CD14-positive monocyte (primary cell): ENCODE measurements around the gene LYRM4. TPM values are rescaled to one million over a fixed set of nuclear protein-coding genes. Genes with fewer than 3 reads are reported as not detected.

Experiments used
- DNase-seq, 3 donors: peaks; one replicate each; pipeline ENCODE4 v3.0.0-alpha.2; 2011 to 2022
- H2AFZ ChIP-seq: 2 replicates; pipeline ENCODE4 v1.6.0; 2012; ENCODE audit warnings: mild to moderate bottlenecking, low read depth, low read length, inconsistent platforms; ENCODE audit not compliant: insufficient read depth, poor library complexity, severe bottlenecking
- H3K27ac ChIP-seq, 2 donors: 1 replicate in 1 of 2; 2 replicates in 1 of 2; pipeline ENCODE4 v1.5.1; 2012 to 2013; ENCODE audit warnings: low read length in 2 of 2, control low read depth in 1 of 2, inconsistent platforms in 1 of 2, low read depth in 1 of 2, mild to moderate bottlenecking in 1 of 2
- H3K27me3 ChIP-seq, 2 donors: one replicate each; pipeline versions ENCODE4 v1.6.0 to v1.6.1; 2011 to 2013; ENCODE audit warnings: low read length in 2 of 2; ENCODE audit not compliant: control insufficient read depth in 2 of 2, insufficient read depth in 2 of 2
- H3K36me3 ChIP-seq, 2 donors: replicated peaks in 1 of 2; 1 replicate in 1 of 2; 2 replicates in 1 of 2; pipeline versions ENCODE4 v1.5.1 to v1.6.1; 2012 to 2013; ENCODE audit warnings: low read length in 2 of 2, control low read depth in 1 of 2, inconsistent platforms in 1 of 2, mild to moderate bottlenecking in 1 of 2; ENCODE audit not compliant: insufficient read depth in 2 of 2, control insufficient read depth in 1 of 2
- H3K4me1 ChIP-seq, 2 donors: 1 replicate in 1 of 2; 2 replicates in 1 of 2; pipeline versions ENCODE4 v1.5.1 to v1.6.1; 2012 to 2013; ENCODE audit warnings: low read length in 2 of 2, control low read depth in 1 of 2, inconsistent platforms in 1 of 2, mild to moderate bottlenecking in 1 of 2, moderate library complexity in 1 of 2; ENCODE audit not compliant: insufficient read depth in 2 of 2, control insufficient read depth in 1 of 2
- H3K4me2 ChIP-seq: replicated peaks from 2 replicates; pipeline ENCODE3; 2012; ENCODE audit warnings: low read length, moderate library complexity, mild to moderate bottlenecking; ENCODE audit not compliant: poor library complexity, severe bottlenecking; ENCODE audit errors: extremely low read depth
- H3K4me3 ChIP-seq, 3 experiments: fragments of 200-600 bp in 1 of 3; sonication (generic) in 1 of 3; replicated peaks in 1 of 3; 1 replicate in 2 of 3; 2 replicates in 1 of 3; pipeline ENCODE4 v1.5.1; 2011 to 2013; ENCODE audit warnings: low read length in 3 of 3, mild to moderate bottlenecking in 3 of 3, control low read depth in 2 of 3, low read depth in 2 of 3, inconsistent platforms in 1 of 3, moderate library complexity in 1 of 3
- H3K79me2 ChIP-seq: 2 replicates; pipeline ENCODE4 v1.6.0; 2012; ENCODE audit warnings: mild to moderate bottlenecking, control low read depth, inconsistent platforms, low read length, moderate library complexity; ENCODE audit not compliant: insufficient read depth
- H3K9ac ChIP-seq: 2 replicates; pipeline ENCODE4 v1.6.0; 2017; ENCODE audit warnings: low read length, mild to moderate bottlenecking; ENCODE audit not compliant: insufficient read depth, poor library complexity, severe bottlenecking
- H3K9me3 ChIP-seq, 2 donors: replicated peaks in 1 of 2; 1 replicate in 1 of 2; 2 replicates in 1 of 2; pipeline versions ENCODE4 v1.5.1 to v1.6.1; 2012 to 2013; ENCODE audit warnings: low read length in 2 of 2, control low read depth in 1 of 2; ENCODE audit not compliant: control insufficient read depth in 1 of 2, insufficient read depth in 1 of 2
- H4K20me1 ChIP-seq: 2 replicates; pipeline ENCODE4 v1.6.0; 2012; ENCODE audit warnings: mild to moderate bottlenecking, low read length, control low read depth, moderate library complexity; ENCODE audit not compliant: insufficient read depth
- H3K27ac Mint-ChIP-seq, 7 donors: one replicate each; pipeline ENCODE4 v1.8.0; 2020; ENCODE audit warnings: mild to moderate bottlenecking in 7 of 7, mixed read lengths in 7 of 7, moderate library complexity in 6 of 7, inconsistent platforms in 2 of 7
- H3K27me3 Mint-ChIP-seq, 3 donors: one replicate each; pipeline ENCODE4 v1.8.0; 2021 to 2022; ENCODE audit warnings: low read depth in 3 of 3, mild to moderate bottlenecking in 3 of 3, mixed read lengths in 3 of 3, moderate library complexity in 3 of 3, inconsistent platforms in 1 of 3
- H3K36me3 Mint-ChIP-seq, 2 donors: one replicate each; pipeline ENCODE4 v1.8.0; 2020; ENCODE audit warnings: mixed read lengths in 2 of 2, inconsistent platforms in 1 of 2, mild to moderate bottlenecking in 1 of 2
- H3K4me1 Mint-ChIP-seq: one replicate; pipeline ENCODE4 v1.8.0; 2020; ENCODE audit warnings: mild to moderate bottlenecking, mixed read lengths
- H3K4me3 Mint-ChIP-seq, 2 donors: one replicate each; pipeline ENCODE4 v1.8.0; 2020; ENCODE audit warnings: mild to moderate bottlenecking in 2 of 2, mixed read lengths in 2 of 2, moderate library complexity in 1 of 2
- H3K9me3 Mint-ChIP-seq, 7 donors: one replicate each; pipeline ENCODE4 v1.8.0; 2020 to 2022; ENCODE audit warnings: mixed read lengths in 7 of 7, mild to moderate bottlenecking in 6 of 7, moderate library complexity in 6 of 7, inconsistent platforms in 2 of 7
- CTCF ChIP-seq: fragments of 200-600 bp; IDR thresholded peaks from one replicate; pipeline ENCODE4 v1.8.0; 2022; ENCODE audit warnings: antibody characterized with exemption, mild to moderate bottlenecking
- WGBS: methylation state at CpG from one replicate; pipeline ENCODE4 v1.1.5; 2013; ENCODE audit warnings: missing lambda C conversion rate; ENCODE audit not compliant: insufficient coverage; 5-methylcytosine and 5-hydroxymethylcytosine counted together
- intact Hi-C, 2 donors: fragments of 100-400 bp; cut with micrococcal nuclease; formaldehyde crosslinking; loops; one replicate each; pipeline versions ENCODE4 v1.15.0 to v1.15.1; 2023
- polyA plus RNA-seq, 3 donors: library from polyadenylated mRNA; depleted of rRNA in 1 of 3; unstranded in 2 of 3; stranded (reverse) in 1 of 3; fragments of 300-500 nt in 2 of 3; fragments of >200 nt in 1 of 3; fragmentation: Illumina TruSeq in 2 of 3; gene quantifications; 1 replicate in 2 of 3; 2 replicates in 1 of 3; pipeline ENCODE4 v1.2.3, GENCODE V29; 2012 to 2021

Gene LYRM4
- polyA plus RNA-seq, 3 donors, result 13.7 to 19.6 (median 18.1) TPM

GRCh38 chr6:5162355-5162754 lies 98.4 kb downstream of the LYRM4 start:
- Histone ChIP-seq H3K4me2 (no peak overlapping the region), H3K27me3 (no peaks in the 10 kb centered on the region), H4K20me1 (no peaks in the 10 kb centered on the region), H3K9ac (no peak overlapping the region), H3K79me2 (no peaks in the 10 kb centered on the region), H3K4me3 (no peak overlapping the region), H3K27ac (no peak overlapping the region), H2AFZ (no peak overlapping the region), H3K4me1 (no peaks in the 10 kb centered on the region), H3K36me3 (no peaks in the 10 kb centered on the region), H3K9me3 (no peaks in the 10 kb centered on the region)
- no peak overlapping the region for H3K27ac Mint-ChIP-seq
- H3K4me1 Mint-ChIP-seq, result peaks cover 10% of the 10 kb centered on the region
- no peak for DNase-seq
- H3K4me3 Mint-ChIP-seq, result no peak overlapping the region
- H3K27me3 Mint-ChIP-seq, result peaks cover 0 to 2% (median 0%) of the 10 kb centered on the region in 3 donors
- intact Hi-C loops, result no loop called here
- TF ChIP-seq CTCF, result no peak
- WGBS, result 89% methylated on average over 4 of the region's 5 CpGs
- H3K36me3 Mint-ChIP-seq, result no peaks in the 10 kb centered on the region
- H3K9me3 Mint-ChIP-seq, result peaks cover 0 to 2% (median 0%) of the 10 kb centered on the region in 7 donors

GRCh38 chr6:5160206-5160605 lies 100.5 kb downstream of the LYRM4 start:
- intact Hi-C loops, result no loop called here
- H3K27me3 ChIP-seq, result no peaks in the 10 kb centered on the region
- Mint-ChIP-seq H3K4me3 (no peak overlapping the region), H3K4me1 (peaks cover 14% of the 10 kb centered on the region), H3K27me3 (peaks cover 0 to 2% (median 0%) of the 10 kb centered on the region in 3 donors), H3K36me3 (no peaks in the 10 kb centered on the region), H3K27ac (no peak overlapping the region), H3K9me3 (peaks cover 0 to 2% (median 0%) of the 10 kb centered on the region in 7 donors)
- H3K9ac ChIP-seq, result no peak overlapping the region
- DNase-seq, result no peak
- no peaks in the 10 kb centered on the region for H3K79me2 ChIP-seq
- no peak overlapping the region for H2AFZ ChIP-seq
- no CpG with 5 or more reads among the region's 4 CpGs for WGBS
- H3K4me2 ChIP-seq, result no peak overlapping the region
- H3K27ac ChIP-seq, result no peak overlapping the region
- no peaks in the 10 kb centered on the region for H4K20me1 ChIP-seq
- no peaks in the 10 kb centered on the region for H3K4me1 ChIP-seq
- TF ChIP-seq CTCF, result no peak
- H3K9me3 ChIP-seq, result no peaks in the 10 kb centered on the region
- H3K36me3 ChIP-seq, result no peaks in the 10 kb centered on the region
- no peak overlapping the region for H3K4me3 ChIP-seq
